Neural cell (in vitro differentiated cells): ENCODE results near the gene COLEC11. TPM values are rescaled to one million over a fixed set of nuclear protein-coding genes. Genes with fewer than 3 reads are reported as not detected.

Experiments used
- H2AFZ ChIP-seq: fragments of 200-600, 300-800 bp; sonication (generic), shearing (Covaris generic); 2 replicates; pipeline ENCODE4 v1.6.0; 2014; ENCODE audit warnings: low read depth, mild to moderate bottlenecking, antibody characterized with exemption, low read length, moderate library complexity
- H3F3A ChIP-seq: fragments of 200-600 bp; shearing (Covaris generic); 2 replicates; pipeline ENCODE4 v1.6.1; 2016; ENCODE audit warnings: mild to moderate bottlenecking, moderate library complexity, mixed read lengths, antibody characterized with exemption, low read length; ENCODE audit not compliant: insufficient read depth, poor library complexity, severe bottlenecking
- H3K27ac ChIP-seq: fragments of 200-600, 300-800 bp; sonication (generic), shearing (Covaris generic); 2 replicates; pipeline ENCODE4 v1.5.1; 2014; ENCODE audit warnings: mild to moderate bottlenecking, low read length, moderate library complexity
- H3K27me3 ChIP-seq: fragments of 300-800, 200-600 bp; sonication (generic), shearing (Covaris generic); 2 replicates; pipeline ENCODE4 v1.6.0; 2014; ENCODE audit warnings: mild to moderate bottlenecking, low read depth, low read length, moderate library complexity; ENCODE audit not compliant: insufficient read depth
- H3K36me3 ChIP-seq: fragments of 300-800, 200-600 bp; sonication (generic), shearing (Covaris generic); 2 replicates; pipeline ENCODE4 v1.5.1; 2014; ENCODE audit warnings: mild to moderate bottlenecking, antibody characterized with exemption, low read length, moderate library complexity; ENCODE audit not compliant: insufficient read depth
- H3K4me2 ChIP-seq: fragments of 300-800, 200-600 bp; sonication (generic), shearing (Covaris generic); 2 replicates; pipeline ENCODE4 v1.6.0; 2014; ENCODE audit warnings: mild to moderate bottlenecking, low read length
- H3K4me3 ChIP-seq: fragments of 300-800, 200-600 bp; sonication (generic), shearing (Covaris generic); 2 replicates; pipeline ENCODE4 v1.5.1; 2014; ENCODE audit warnings: mild to moderate bottlenecking, low read length, moderate library complexity
- H3K79me2 ChIP-seq: fragments of 200-600 bp; shearing (Covaris generic); replicated peaks from 2 replicates; pipeline ENCODE4 v1.6.0; 2014; ENCODE audit warnings: mild to moderate bottlenecking, low read length, moderate library complexity; ENCODE audit not compliant: insufficient read depth
- H3K9ac ChIP-seq: fragments of 300-800, 200-600 bp; sonication (generic), shearing (Covaris generic); 2 replicates; pipeline ENCODE4 v1.6.1; 2016; ENCODE audit warnings: mild to moderate bottlenecking, low read length, mixed read lengths
- H3K9me2 ChIP-seq: fragments of 200-600 bp; shearing (Covaris generic); 2 replicates; pipeline ENCODE4 v1.6.1; 2016; ENCODE audit warnings: mild to moderate bottlenecking, low read length, mixed read lengths; ENCODE audit not compliant: insufficient read depth
- H3K9me3 ChIP-seq: fragments of 200-600, 300-800 bp; sonication (generic), shearing (Covaris generic); 2 replicates; pipeline ENCODE4 v1.6.1; 2016; ENCODE audit warnings: mild to moderate bottlenecking, mixed run types, low read length, moderate library complexity, mixed read lengths
- H4K20me1 ChIP-seq: fragments of 200-600 bp; shearing (Covaris generic); 2 replicates; pipeline ENCODE4 v1.6.1; 2016; ENCODE audit warnings: mild to moderate bottlenecking, mixed run types; ENCODE audit not compliant: insufficient read depth
- EP300 ChIP-seq: fragments of 450-650 bp; conservative IDR thresholded peaks from 2 replicates; pipeline ENCODE4 v1.6.1; 2014; ENCODE audit warnings: antibody characterized with exemption, mild to moderate bottlenecking, moderate library complexity; ENCODE audit not compliant: poor library complexity, severe bottlenecking
- EZH2 ChIP-seq: fragments of 200-600, 300-800 bp; shearing (Covaris generic), sonication (generic); IDR thresholded peaks from 2 replicates; pipeline ENCODE4 v1.6.1; 2014; ENCODE audit warnings: antibody characterized with exemption, low read length, borderline replicate concordance, mild to moderate bottlenecking; ENCODE audit not compliant: insufficient read depth, poor library complexity, severe bottlenecking
- MXI1 ChIP-seq: fragments of 450-650 bp; conservative IDR thresholded peaks from 2 replicates; pipeline ENCODE4 v1.6.1; 2014; ENCODE audit warnings: antibody characterized with exemption, mild to moderate bottlenecking; ENCODE audit not compliant: poor library complexity, severe bottlenecking
- POLR2AphosphoS5 ChIP-seq: IDR thresholded peaks from 2 replicates; pipeline ENCODE4 v1.6.1; 2012
- RAD21 ChIP-seq: fragments of 450-650 bp; conservative IDR thresholded peaks from 2 replicates; pipeline ENCODE4 v1.6.1; 2014; ENCODE audit warnings: antibody characterized with exemption, mild to moderate bottlenecking, moderate library complexity
- REST ChIP-seq: IDR thresholded peaks from 2 replicates; pipeline ENCODE4 v1.6.1; 2012; ENCODE audit warnings: borderline replicate concordance
- SMC3 ChIP-seq: fragments of 450-650 bp; conservative IDR thresholded peaks from 2 replicates; pipeline ENCODE4 v1.6.1; 2014; ENCODE audit warnings: antibody characterized with exemption, mild to moderate bottlenecking, moderate library complexity; ENCODE audit not compliant: poor library complexity
- TAF1 ChIP-seq: IDR thresholded peaks from 2 replicates; pipeline ENCODE4 v1.6.1; 2012; ENCODE audit warnings: low read depth
- polyA plus RNA-seq: library from polyadenylated mRNA; depleted of rRNA; stranded (reverse); fragments of >200 nt; gene quantifications from 2 replicates; pipeline ENCODE4 v1.2.3, GENCODE V29; 2014
- TF ChIP-seq, protein P1 (sequence below): fragments of 450-650 bp; IDR thresholded peaks from 2 replicates; pipeline ENCODE4 v1.5.1; 2014; ENCODE audit warnings: antibody characterized with exemption, mild to moderate bottlenecking, moderate library complexity; ENCODE audit not compliant: poor library complexity, severe bottlenecking

COLEC11 gene
- polyA plus RNA-seq, 1 donor from 2014 or later = 4.0 TPM

- Histone ChIP-seq H3K79me2 (no peaks in the 10 kb centered on the region), H3K9ac (no peak overlapping the region), H3F3A (no peaks in the 10 kb centered on the region), H3K36me3 (no peaks in the 10 kb centered on the region), H3K9me3 (no peaks in the 10 kb centered on the region), H2AFZ (no peak overlapping the region), H3K27ac (no peak overlapping the region), H3K4me2 (no peak overlapping the region), H3K27me3 (no peaks in the 10 kb centered on the region), H3K4me3 (no peak overlapping the region), H3K9me2 (no peaks in the 10 kb centered on the region), H4K20me1 (no peaks in the 10 kb centered on the region)
- TF ChIP-seq EP300 (no peak), TAF1 (no peak), MXI1 (no peak), REST (no peak), POLR2AphosphoS5 (no peak), EZH2 (no peak), RAD21 (no peak), SMC3 (no peak)
- TF ChIP-seq, protein P1, sequence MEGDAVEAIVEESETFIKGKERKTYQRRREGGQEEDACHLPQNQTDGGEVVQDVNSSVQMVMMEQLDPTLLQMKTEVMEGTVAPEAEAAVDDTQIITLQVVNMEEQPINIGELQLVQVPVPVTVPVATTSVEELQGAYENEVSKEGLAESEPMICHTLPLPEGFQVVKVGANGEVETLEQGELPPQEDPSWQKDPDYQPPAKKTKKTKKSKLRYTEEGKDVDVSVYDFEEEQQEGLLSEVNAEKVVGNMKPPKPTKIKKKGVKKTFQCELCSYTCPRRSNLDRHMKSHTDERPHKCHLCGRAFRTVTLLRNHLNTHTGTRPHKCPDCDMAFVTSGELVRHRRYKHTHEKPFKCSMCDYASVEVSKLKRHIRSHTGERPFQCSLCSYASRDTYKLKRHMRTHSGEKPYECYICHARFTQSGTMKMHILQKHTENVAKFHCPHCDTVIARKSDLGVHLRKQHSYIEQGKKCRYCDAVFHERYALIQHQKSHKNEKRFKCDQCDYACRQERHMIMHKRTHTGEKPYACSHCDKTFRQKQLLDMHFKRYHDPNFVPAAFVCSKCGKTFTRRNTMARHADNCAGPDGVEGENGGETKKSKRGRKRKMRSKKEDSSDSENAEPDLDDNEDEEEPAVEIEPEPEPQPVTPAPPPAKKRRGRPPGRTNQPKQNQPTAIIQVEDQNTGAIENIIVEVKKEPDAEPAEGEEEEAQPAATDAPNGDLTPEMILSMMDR = no peak
Measured at GRCh38 chr2:3683748-3684454, 89.0 kb downstream of the COLEC11 start.

- H3K9me3 ChIP-seq = no peaks in the 10 kb centered on the region
- no peaks in the 10 kb centered on the region for H3F3A ChIP-seq
- H3K36me3 ChIP-seq = no peaks in the 10 kb centered on the region
- no peaks in the 10 kb centered on the region for H4K20me1 ChIP-seq
- no peak overlapping the region for H3K27ac ChIP-seq
- H3K4me2 ChIP-seq = no peak overlapping the region
- H3K9ac ChIP-seq = no peak overlapping the region
- TF ChIP-seq, protein P1 = no peak
- TF ChIP-seq REST (no peak), EP300 (no peak), MXI1 (no peak), POLR2AphosphoS5 (no peak), RAD21 (no peak), EZH2 (no peak), TAF1 (no peak), SMC3 (no peak)
- H2AFZ ChIP-seq = no peak overlapping the region
- H3K79me2 ChIP-seq = no peaks in the 10 kb centered on the region
- H3K9me2 ChIP-seq = no peaks in the 10 kb centered on the region
- no peak overlapping the region for H3K4me3 ChIP-seq
- no peaks in the 10 kb centered on the region for H3K27me3 ChIP-seq
Measured at GRCh38 chr2:3689998-3690748, 95.3 kb downstream of the COLEC11 start.
